GM19043 (cell line): Measurements from ENCODE around the gene TDRD6.
"Not testable (repeated sequence)": the region's sequence is repeated elsewhere in the genome, so short reads cannot be mapped to it uniquely, and the experiment has no call there.

Experiments used
- ATAC-seq: cut with Tn5 transposase; IDR thresholded peaks from one replicate; pipeline ENCODE4 v1.9.1; 2021; ENCODE audit warnings: low read depth; ENCODE audit not compliant: unreplicated experiment

Gene TDRD6

DNA sequence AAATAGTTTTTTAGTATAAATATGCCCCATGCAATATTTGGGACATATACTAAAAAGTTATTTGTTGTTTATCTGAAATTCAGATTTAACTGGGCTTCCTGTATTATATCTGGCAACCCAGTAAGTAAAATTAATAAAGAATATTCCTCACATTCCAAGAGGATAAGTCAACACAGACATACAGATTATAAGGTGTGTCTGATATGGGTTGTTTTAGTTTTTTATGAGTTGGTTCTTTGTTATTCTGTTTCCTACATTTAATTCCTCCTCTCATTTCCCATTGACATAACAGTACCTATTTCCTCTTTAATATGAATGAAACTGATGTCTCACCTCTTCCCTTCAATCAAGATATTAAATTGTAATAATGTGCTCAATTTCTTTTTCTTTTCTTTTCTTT is 49.2 kb downstream of the TDRD6 start:
- no peak for ATAC-seq

DNA sequence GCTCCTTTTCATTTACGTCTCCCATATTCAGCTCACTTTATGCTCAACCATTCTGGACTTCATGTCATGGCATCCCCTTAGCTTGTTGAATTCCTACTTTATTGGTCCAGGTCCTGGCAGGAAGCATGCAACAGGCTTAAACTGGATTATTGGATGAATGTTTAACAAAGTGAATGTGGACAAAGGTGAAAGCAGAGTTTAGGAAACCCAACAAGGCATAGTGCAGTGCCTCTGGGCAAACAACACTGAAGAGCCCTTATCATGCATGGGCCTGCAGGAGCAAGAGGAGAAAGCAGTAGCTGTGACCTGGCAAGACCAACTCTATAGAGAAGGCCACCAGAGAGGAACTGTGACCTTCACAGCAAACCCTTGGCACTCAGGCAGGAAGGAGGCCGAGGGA is 53.8 kb downstream of the TDRD6 start:
- ATAC-seq, result no peak

DNA sequence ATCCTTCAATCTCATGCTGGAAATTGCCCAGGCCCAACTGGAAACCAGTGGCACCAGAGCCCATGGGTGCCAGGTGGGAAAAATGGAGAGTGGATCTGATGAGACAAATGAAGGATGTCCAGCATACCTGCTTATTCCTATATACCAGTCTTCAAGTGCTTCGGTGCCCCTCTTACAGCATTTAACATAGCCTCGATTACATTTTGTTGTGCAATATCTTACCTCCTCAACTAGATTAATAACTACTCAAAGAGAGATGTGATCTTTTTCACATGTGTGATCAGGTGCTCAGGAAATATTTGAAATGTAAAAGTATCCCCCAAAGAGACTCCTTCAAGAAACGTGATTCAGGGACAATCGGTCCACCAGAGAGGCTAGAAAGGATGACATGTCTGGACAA is 54.2 kb downstream of the TDRD6 start:
- ATAC-seq, result no peak

DNA sequence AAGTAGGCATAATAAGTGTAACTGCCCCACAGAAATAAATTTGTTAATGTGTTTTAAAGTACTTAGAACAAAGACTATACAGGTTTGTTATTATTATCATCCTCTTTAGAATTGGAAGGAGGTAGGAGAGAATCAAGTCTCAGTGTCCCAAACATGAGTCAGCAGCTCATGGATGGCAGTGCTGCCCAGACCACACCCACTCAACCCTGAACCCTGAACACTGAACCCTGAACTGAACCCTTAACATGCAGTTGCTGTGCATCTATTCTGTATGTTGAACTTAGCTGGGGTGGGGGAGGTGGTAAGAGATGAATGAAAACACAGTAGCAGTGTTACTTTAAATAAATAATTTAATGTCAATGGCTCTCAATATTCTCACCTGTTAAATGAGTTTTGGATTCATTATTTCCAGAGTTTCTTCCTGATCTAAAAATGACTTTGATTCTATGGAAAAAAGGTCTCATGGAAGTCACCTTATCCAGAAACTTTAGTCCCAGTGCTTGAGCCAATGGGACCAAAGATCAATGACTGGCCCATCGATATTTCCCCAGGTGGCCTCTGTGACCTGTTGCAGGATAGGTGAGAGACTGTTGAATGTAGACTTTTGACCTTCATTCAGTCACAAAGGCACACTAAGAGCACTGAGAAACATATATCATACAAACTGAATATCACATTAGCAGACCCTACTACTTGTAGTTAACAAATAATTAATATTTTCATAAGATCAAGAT is 55.9 kb downstream of the TDRD6 start:
- no peak for ATAC-seq

DNA sequence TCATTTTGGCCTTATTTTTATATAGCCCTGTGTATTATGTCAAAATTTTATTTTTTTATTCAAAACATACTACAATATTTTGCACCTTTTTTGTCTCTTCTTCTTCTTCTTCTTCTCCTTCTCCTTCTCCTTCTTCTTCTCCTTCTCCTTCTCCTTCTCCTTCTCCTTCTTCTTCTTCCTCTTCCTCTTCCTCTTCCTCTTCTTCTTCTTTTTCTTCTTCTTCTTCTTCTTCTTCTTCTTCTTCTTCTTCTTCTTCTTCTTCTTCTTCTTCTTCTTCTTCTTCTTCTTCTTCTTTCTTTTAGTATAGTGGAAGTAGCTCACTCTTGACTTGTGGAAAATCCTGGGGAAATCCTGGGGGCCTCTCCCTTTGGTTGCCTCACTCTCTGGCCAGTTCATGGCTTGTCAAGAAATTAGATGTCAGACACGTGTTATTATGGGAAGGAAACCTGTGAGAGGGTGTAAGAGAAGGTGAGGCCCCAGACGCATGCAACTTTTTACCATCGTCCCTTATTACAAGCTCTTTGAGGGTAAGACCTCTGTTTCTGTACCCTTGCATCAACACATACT is 56.6 kb downstream of the TDRD6 start:
- not testable (repeated sequence) for ATAC-seq

DNA sequence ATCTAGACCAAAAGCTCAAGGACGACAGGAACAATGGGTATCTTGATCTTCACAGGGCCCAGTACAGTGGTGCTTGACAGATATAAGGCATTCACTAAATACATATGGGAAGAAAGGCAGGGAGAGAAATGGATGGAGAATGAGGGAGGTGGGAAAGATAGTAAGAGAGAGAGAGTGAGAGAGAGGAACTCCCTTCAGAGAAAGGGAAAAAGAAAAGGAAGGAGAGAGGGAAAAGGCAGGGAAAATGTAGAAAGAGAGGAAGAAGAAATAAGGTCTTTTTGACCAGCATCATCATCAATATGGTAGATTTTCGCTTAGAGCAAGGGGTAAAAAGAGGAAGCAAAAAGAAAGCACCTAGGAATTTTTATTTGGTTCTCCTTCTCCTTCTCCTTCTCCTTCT is 58.3 kb downstream of the TDRD6 start:
- no peak for ATAC-seq

DNA sequence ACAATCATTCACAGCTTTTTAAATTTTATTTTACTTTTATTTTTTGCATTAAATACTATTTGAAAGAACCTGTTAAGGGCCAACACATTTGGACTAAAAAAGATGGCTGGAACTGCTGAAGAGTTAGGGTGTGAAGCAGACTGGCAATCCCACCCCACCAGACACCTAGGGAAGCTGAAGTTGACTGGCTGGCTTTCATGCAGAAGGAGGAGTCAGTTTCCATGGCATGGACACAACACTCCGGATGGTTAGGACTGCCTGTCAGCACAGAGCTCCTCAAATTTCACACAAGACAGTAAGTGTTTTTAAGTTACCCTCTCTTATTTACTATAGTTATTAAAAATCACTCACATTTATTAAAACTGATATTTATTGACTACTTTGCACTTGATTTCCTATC is 59.0 kb downstream of the TDRD6 start, which contains the start of gene ANKRD66:
ANKRD66 (plus strand) TSS at position 238 of the 400 bp plus-strand sequence. CDS start 5,016 bp downstream, outside the sequence.
- ATAC-seq, result no peak

DNA sequence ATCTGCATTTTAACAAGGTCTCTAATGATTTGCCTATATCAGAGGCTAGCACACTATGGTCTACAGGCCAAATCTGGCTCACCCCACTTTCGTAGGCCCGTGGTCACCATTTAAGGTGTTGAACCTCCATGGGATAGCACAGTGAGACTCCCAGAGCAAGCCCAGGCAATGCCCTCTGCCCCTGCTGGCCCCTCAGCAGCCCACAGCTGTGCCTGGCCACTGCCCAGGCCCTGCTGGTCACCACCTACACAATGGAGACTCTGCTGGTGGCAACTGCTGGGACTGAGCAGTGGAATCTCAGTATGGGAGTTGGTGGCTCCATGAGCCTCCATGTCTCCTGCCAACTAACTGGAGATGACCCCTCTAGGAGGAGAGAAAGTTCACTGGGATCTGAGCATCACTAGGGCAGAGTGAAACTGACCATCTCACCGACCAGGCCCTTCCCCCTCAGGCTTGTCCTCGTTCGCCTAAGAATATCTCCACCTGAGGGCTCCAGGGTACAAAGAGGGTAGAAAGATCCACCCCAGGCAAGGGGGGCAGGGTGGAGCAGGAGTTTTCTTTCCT is 61.3 kb downstream of the TDRD6 start:
- no peak for ATAC-seq

DNA sequence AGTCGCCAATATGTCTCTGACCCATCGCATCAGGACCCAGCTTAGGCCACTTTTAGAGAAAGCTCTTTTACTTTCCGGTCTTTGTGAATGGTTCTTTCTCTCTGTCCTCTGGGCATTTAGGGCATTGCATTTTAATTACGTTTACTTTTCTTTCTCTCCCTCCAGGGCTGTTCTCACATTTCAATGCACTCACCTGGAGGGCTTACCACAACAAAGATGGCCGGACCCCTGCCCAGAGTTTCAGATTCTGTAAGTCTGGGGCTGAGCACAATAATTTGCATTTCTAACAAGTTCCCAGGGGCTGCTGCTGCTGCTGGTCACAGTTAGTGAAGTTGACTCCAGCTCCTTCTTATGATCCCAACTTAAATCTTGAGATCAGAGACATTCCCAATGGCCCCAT is 62.0 kb downstream of the TDRD6 start:
- no peak for ATAC-seq

DNA sequence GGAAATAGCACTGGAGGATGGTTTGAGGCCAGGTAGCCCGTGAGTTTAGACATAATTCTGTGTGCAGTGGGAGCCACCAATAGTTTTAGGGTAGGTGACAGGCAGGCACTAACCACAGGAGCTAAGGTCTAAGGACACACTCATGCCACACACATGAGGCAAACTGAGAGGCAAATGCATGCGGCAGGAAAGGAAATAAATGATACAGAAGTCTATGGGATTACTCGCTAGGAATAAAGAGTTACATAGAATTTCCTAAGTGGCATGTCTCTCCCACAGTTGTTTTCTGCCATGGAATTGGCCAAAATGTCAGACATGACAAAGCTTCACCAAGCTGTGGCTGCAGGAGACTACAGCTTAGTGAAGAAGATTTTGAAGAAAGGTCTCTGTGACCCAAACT is 64.0 kb downstream of the TDRD6 start:
- no peak for ATAC-seq
